Transverse colon (tissue), 4 donors: ENCODE results near the gene PDE4B.

Experiments
- CTCF ChIP-seq, 5 experiments: fragments of 200-600 bp in 3 of 5; fragments of 450-650 bp in 2 of 5; sonication (generic) in 3 of 5; IDR thresholded peaks; 1 replicate in 2 of 5; 2 replicates in 3 of 5; pipeline ENCODE4 v1.5.1; 2016 to 2017; ENCODE audit warnings: antibody characterized with exemption in 5 of 5, inconsistent platforms in 3 of 5, mild to moderate bottlenecking in 2 of 5, moderate library complexity in 1 of 5
- EP300 ChIP-seq: sonication (generic); formaldehyde crosslinking; IDR thresholded peaks from one replicate; pipeline ENCODE4 v1.6.1; 2017; ENCODE audit warnings: antibody characterized with exemption, low read depth
- POLR2A ChIP-seq: fragments of 450-650 bp; IDR thresholded peaks from one replicate; pipeline ENCODE4 v1.6.1; 2016; ENCODE audit warnings: antibody characterized with exemption, mild to moderate bottlenecking, moderate library complexity
- POLR2AphosphoS5 ChIP-seq, 3 donors: sonication (generic); formaldehyde crosslinking; IDR thresholded peaks; one replicate each; pipeline ENCODE4 v1.6.1; 2016; ENCODE audit warnings: antibody characterized with exemption in 3 of 3

DNA sequence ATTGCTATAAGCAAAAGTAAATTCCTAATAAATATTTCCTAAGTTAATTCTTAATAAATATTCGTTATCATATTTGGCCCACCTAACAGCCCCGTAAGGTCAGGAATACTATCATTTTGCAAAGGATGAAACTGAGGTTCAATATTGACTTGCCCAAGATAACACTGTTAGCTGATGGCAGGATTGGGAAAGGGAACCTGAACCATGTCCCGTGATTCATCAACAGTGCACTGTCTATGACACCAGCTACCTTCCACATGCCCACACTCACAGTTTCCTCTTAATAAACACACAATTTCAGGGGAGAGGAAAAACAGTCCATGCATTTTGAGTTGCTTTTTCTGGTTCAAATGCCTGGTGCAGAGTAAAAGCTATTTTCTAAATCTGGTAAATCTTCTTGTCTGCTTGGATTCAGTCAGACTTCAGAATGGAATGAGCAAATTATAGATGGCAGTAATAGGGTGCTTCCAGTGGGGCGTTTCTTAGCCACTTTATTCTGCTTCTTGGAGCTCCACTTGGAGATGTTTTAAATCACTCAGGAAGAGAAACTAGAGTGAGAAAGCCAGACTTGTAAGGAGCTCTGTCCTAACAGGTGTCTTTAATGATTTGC lies 354.6 kb downstream of the PDE4B start:
- TF ChIP-seq CTCF (IDR thresholded peaks at IDR 0.05) (no peak), POLR2AphosphoS5 (IDR thresholded peaks at IDR 0.05) (no peak), POLR2A (no peak), EP300 (no peak)
